Esophagus (tissue), 2 donors: Measurements from ENCODE around the gene DCDC2C. TPM values are rescaled to one million over a fixed set of nuclear protein-coding genes. Genes with fewer than 3 reads are reported as not detected.

Source experiments
- H3K27ac ChIP-seq, 2 donors: one replicate each; pipeline ENCODE4 v1.5.1; 2013; ENCODE audit warnings: low read depth in 2 of 2, mild to moderate bottlenecking in 2 of 2, inconsistent platforms in 1 of 2, low read length in 1 of 2, moderate library complexity in 1 of 2
- H3K27me3 ChIP-seq, 2 donors: one replicate each; pipeline ENCODE4 v1.6.1; 2013; ENCODE audit warnings: low read length in 2 of 2, control low read depth in 1 of 2, mild to moderate bottlenecking in 1 of 2; ENCODE audit not compliant: insufficient read depth in 2 of 2, control insufficient read depth in 1 of 2
- H3K36me3 ChIP-seq, 2 donors: one replicate each; pipeline ENCODE4 v1.6.1; 2013; ENCODE audit warnings: low read length in 1 of 2; ENCODE audit not compliant: control insufficient read depth in 2 of 2, insufficient read depth in 2 of 2
- H3K4me1 ChIP-seq, 2 donors: one replicate each; pipeline ENCODE4 v1.6.1; 2013; ENCODE audit warnings: low read length in 1 of 2; ENCODE audit not compliant: control insufficient read depth in 2 of 2, insufficient read depth in 2 of 2
- H3K4me3 ChIP-seq, 2 donors: one replicate each; pipeline ENCODE4 v1.5.1; 2013; ENCODE audit warnings: low read length in 2 of 2, mild to moderate bottlenecking in 2 of 2, low read depth in 1 of 2, moderate library complexity in 1 of 2
- H3K9me3 ChIP-seq, 2 donors: one replicate each; pipeline ENCODE4 v1.6.1; 2013; ENCODE audit warnings: mild to moderate bottlenecking in 2 of 2, low read depth in 1 of 2, low read length in 1 of 2, moderate library complexity in 1 of 2; ENCODE audit not compliant: control insufficient read depth in 2 of 2, insufficient read depth in 1 of 2
- WGBS, 2 donors: extraction: QIAGEN DNeasy Blood & Tissue Kit; methylation state at CpG; one replicate each; pipeline ENCODE4 v1.1.7; 2013; 5-methylcytosine and 5-hydroxymethylcytosine counted together
- polyA plus RNA-seq, 2 donors: library from polyadenylated mRNA; stranded (reverse); fragments of 200-250 nt; gene quantifications; one replicate each; pipeline ENCODE4 v1.2.3, GENCODE V29; 2013
- donor health status: healthy with polysubstance abuse.
- donor health status: Bipolar disorder and iron deficiency.

Gene DCDC2C
- polyA plus RNA-seq, 2 donors, result 0.04 TPM; not detected in 1

DNA sequence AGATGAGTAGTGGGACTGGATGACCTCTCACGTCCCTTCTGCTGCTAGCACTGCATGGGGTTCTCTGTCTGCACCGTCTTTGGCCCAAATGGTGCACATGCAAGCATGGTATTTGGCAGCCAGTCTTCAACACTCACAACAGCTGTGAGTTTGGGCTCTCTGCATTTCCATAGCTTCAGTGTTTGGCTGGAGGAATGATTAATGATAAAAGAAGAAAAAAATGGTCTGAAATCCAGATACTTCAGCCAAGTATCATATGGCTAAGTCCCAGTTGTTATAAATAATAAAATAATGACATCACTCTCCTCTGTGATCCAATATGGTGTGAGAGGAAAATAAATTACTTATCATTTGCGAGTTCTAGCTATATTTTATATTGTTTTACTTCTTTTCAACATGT, 173.3 kb downstream of the DCDC2C start:
- Histone ChIP-seq H3K4me1 (no peaks in the 10 kb centered on the region), H3K4me3 (no peak overlapping the region), H3K27ac (no peak overlapping the region), H3K27me3 (no peaks in the 10 kb centered on the region), H3K9me3 (no peaks in the 10 kb centered on the region), H3K36me3 (no peaks in the 10 kb centered on the region)
- WGBS, 2 donors, result 31 to 47% methylated on average over 3 of the region's 3 CpGs

DNA sequence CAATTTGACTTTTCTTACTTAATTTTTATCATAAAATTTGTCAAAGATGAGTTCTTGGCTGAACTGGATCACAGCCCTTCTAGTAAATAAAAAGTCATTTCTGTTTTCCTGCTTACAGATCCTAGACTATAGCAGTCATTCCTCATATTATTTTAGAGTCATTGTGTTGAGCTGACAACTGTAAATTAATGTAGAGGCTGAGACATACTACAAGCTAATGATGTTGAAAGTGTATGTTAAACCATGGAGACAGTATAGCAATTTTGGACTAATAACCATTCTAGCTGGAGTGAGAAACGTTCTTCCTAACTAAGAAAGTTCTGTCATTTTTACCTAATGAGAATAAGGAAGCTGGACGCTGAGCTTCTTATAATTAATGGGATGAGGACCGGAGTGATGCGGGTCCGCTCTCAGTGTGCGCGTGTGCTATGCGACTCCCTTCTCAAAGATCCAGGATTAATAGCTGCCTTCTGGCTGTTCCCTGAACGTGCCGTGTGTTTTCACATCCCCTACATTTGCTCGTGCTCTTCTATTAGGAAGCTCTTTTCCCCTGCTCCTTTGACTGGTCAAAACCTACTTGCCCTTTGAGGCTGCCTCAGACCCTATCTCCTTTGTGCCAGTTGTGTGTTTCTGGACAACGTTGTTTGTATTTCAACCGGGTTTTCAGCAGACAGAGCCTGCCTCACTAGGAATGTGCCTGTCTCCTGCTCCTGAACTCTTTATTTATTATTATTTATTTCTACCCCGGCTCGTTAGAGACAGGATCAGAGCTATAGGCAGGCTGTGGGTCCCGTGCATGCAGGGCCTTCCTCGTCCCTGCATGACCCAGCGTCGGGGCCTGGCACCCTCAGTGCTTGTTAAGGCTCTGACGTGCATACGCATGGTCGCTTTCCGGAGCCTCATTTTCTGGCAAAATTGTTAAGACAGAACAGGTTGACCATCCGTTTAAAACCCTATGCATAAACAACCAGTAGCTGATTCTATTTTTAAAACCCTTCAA, 182.6 kb downstream of the DCDC2C start:
- Histone ChIP-seq H3K27me3 (no peaks in the 10 kb centered on the region), H3K27ac (no peak overlapping the region), H3K4me1 (no peaks in the 10 kb centered on the region), H3K4me3 (no peak overlapping the region), H3K36me3 (no peaks in the 10 kb centered on the region), H3K9me3 (peaks cover 0 to 6% of the 10 kb centered on the region in 2 donors)
- 60 to 64% methylated on average over 24 of the region's 24 CpGs for WGBS, 2 donors

DNA sequence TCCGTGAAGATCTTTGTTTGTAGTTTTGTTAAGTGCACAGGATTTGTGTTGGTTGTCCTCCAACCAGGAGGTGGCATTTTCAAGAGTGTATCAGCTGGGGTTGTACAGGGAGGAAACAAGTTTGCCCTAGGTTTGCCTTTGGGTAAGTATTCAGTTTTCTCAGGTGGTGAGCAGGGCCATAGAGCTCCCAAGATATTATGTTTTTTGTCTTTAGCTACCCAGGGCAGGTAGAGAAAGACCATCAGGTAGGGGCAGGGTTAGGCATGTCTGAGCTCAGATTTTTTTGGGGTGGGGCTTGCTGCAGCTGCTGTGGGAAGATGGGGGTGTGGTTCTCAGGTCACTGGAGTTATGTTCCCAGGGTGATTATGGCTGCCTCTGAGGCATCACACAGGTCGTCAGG, 191.6 kb downstream of the DCDC2C start:
- no peaks in the 10 kb centered on the region for H3K36me3 ChIP-seq
- H3K9me3 ChIP-seq, result no peaks in the 10 kb centered on the region
- no peak overlapping the region for H3K4me3 ChIP-seq
- WGBS, 2 donors, result 53 to 56% methylated on average over 2 of the region's 2 CpGs
- no peaks in the 10 kb centered on the region for H3K4me1 ChIP-seq
- H3K27me3 ChIP-seq, result no peaks in the 10 kb centered on the region
- H3K27ac ChIP-seq, result no peak overlapping the region

Other genes with a start within 250 kb of the DCDC2C start
- gene ADI1, start 184.0 kb upstream of the DCDC2C start, polyA plus RNA-seq, result 10 to 100 TPM; 25.7 to 41.8 TPM
- gene RNASEH1, start 145.2 kb upstream of the DCDC2C start, polyA plus RNA-seq, result 10 to 100 TPM in 1 of 2 donors, 1 to 10 TPM in 1; 5.7 to 10.1 TPM
- gene RPS7, start 128.3 kb upstream of the DCDC2C start, polyA plus RNA-seq, result 1,000 to 10,000 TPM; 1,816 to 2,770 TPM
- gene COLEC11, start 108.5 kb upstream of the DCDC2C start, polyA plus RNA-seq, result 1 to 10 TPM in 1 of 2 donors, under 1 TPM in 1; 0.43 to 1.3 TPM
- gene ALLC, start 45.4 kb upstream of the DCDC2C start, polyA plus RNA-seq, result under 1 TPM in 1 of 2 donors, not detected in 1; 0.04 TPM